Activated CD8-positive, alpha-beta memory T cell treated with anti-CD3 and anti-CD28 coated beads, Interleukin-2, amount 50 U/mL, for 1 hour (primary cell): Measurements from ENCODE around the gene PTPN1.
"Not testable (repeated sequence)": the region's sequence is repeated elsewhere in the genome, so short reads cannot be mapped to it uniquely, and the experiment has no call there.

Experiments used
- DNase-seq: peaks from one replicate; pipeline ENCODE4 v3.0.0-alpha.2; 2020; ENCODE audit errors: extremely low read depth

Gene PTPN1

GRCh38 chr20:50509923-50510705, at the start of gene PTPN1:
Gene PTPN1, plus strand, starts transcription at chr20:50510383. Its CDS starts 145 bp downstream, at chr20:50510528.
- peak; percentile 98 for DNase-seq

- peak; percentile 30 for DNase-seq
Measured at GRCh38 chr20:50460608-50461267, 49.4 kb upstream of the PTPN1 start.

GRCh38 chr20:50462093-50462690, 48.0 kb upstream of the PTPN1 start:
- no peak for DNase-seq

- no peak for DNase-seq
Measured at GRCh38 chr20:50464026-50464724, 46.0 kb upstream of the PTPN1 start.

GRCh38 chr20:50464725-50465650, 45.2 kb upstream of the PTPN1 start:
- no peak for DNase-seq

GRCh38 chr20:50467174-50467573, 43.0 kb upstream of the PTPN1 start:
- no peak for DNase-seq

GRCh38 chr20:50467718-50468356, 42.3 kb upstream of the PTPN1 start:
- no peak for DNase-seq

GRCh38 chr20:50468378-50468798, 41.8 kb upstream of the PTPN1 start:
- DNase-seq: no peak

GRCh38 chr20:50469176-50469723, 40.9 kb upstream of the PTPN1 start:
- DNase-seq: no peak

- no peak for DNase-seq
Measured at GRCh38 chr20:50469796-50470195, 40.4 kb upstream of the PTPN1 start.

GRCh38 chr20:50470264-50470858, 39.8 kb upstream of the PTPN1 start:
- no peak for DNase-seq

GRCh38 chr20:50471231-50471630, 39.0 kb upstream of the PTPN1 start:
- no peak for DNase-seq

GRCh38 chr20:50472693-50473664, 37.2 kb upstream of the PTPN1 start:
- no peak for DNase-seq

GRCh38 chr20:50474356-50474755, 35.8 kb upstream of the PTPN1 start:
- not testable (repeated sequence) for DNase-seq

- DNase-seq: no peak
Measured at GRCh38 chr20:50475681-50476292, 34.4 kb upstream of the PTPN1 start.

- DNase-seq: no peak
Measured at GRCh38 chr20:50477239-50477872, 32.8 kb upstream of the PTPN1 start.

GRCh38 chr20:50478162-50478990, 31.8 kb upstream of the PTPN1 start:
- peak; percentile 34 for DNase-seq
